ENCODE results near the gene FAM78B. TPM values are rescaled to one million over a fixed set of nuclear protein-coding genes. Genes with fewer than 3 reads are reported as not detected.

FAM78B gene
- total and polyA plus RNA-seq, 10 of the 15 experiments (the other 5 are each of a cell fraction or from before 2014, with no cell fraction given), result 0.10 to 4.9 (median 1.6) TPM

- TF ChIP-seq YY1 (IDR thresholded peaks at IDR 0.05; ENCODE audit: low read depth, low read length), result no peak
- no peak for TF ChIP-seq HDAC2 (IDR thresholded peaks at IDR 0.05)
These were observed 32.9 kb downstream of the FAM78B start (continued) for GRCh38 chr1:166133857-166134256.

GRCh38 chr1:166133276-166133841, 33.4 kb downstream of the FAM78B start:
- no peaks in the 10 kb centered on the region for H4K20me1 ChIP-seq (ENCODE audit: control insufficient read depth, insufficient read depth)
- in situ Hi-C loops (cut with MboI), result no loop called here
- FAIRE-seq, result no peak
- CTCF ChIA-PET, result interaction anchor here (0.8 to 2.2 kb wide), 5 partner anchors 31 to 345 kb away, joined by 3 to 17 read pairs (median 11); partner anchors contain the start of gene FAM78B
- POLR2A ChIA-PET, result interaction anchor here (0.6 kb wide), 1 partner anchor 542 kb away, joined by 3 read pairs; no protein-coding TSS in a partner anchor
- no TSS peak for BruUV-seq (replicated peaks)
- no peaks in the 10 kb centered on the region for H3K9me3 ChIP-seq (replicated peaks; ENCODE audit: control insufficient read depth, insufficient read depth, low read length)
- SMC1A ChIA-PET (ENCODE audit: uncharacterized antibody, unreplicated experiment), result interaction anchor here (0.6 to 2.0 kb wide), 8 partner anchors 8 to 534 kb away, joined by 3 to 9 read pairs (median 3); no protein-coding TSS in a partner anchor
- no peak overlapping the region for H3K4me2 ChIP-seq (ENCODE audit: control insufficient read depth, insufficient read depth)
- WGBS (ENCODE audit: insufficient coverage, insufficient replicate concordance, low lambda C conversion rate, missing lambda C conversion rate), result 62% methylated on average over 7 of the region's 7 CpGs
- peak; percentile 60; the same call in 2 of the 3 replicates for ATAC-seq
- no peak overlapping the region for H3K27ac ChIP-seq (ENCODE audit: control insufficient read depth, insufficient read depth)
- intact Hi-C loops (cut with micrococcal nuclease; ENCODE audit: unreplicated experiment), result loop anchor here (1.0 to 5.0 kb wide), 2 partner anchors 300 to 344 kb away; no protein-coding TSS in a partner anchor
- H3K79me2 ChIP-seq (ENCODE audit: control insufficient read depth, insufficient read depth, low read length), result no peaks in the 10 kb centered on the region
- no peak for DNase-seq (ENCODE audit: low read depth, low spot score)
- RAD21 ChIA-PET (ENCODE audit: unreplicated experiment), result interaction anchor here (1.4 to 1.6 kb wide), 2 partner anchors 124 to 346 kb away, joined by 4 to 6 read pairs; no protein-coding TSS in a partner anchor
- no peak overlapping the region for H3K4me3 ChIP-seq
- H3K9ac ChIP-seq (ENCODE audit: control insufficient read depth, insufficient read depth, low read length), result no peak overlapping the region
- H2AFZ ChIP-seq (ENCODE audit: control insufficient read depth, low read depth, low read length), result no peak overlapping the region
- H3K36me3 ChIP-seq (ENCODE audit: control insufficient read depth in 2 of 2, insufficient read depth in 2 of 2, low read length in 1 of 2), result no peaks in the 10 kb centered on the region
- H3K4me1 ChIP-seq (ENCODE audit: control insufficient read depth, insufficient read depth, low read length), result no peaks in the 10 kb centered on the region
- H3K27me3 ChIP-seq (replicated peaks in 1 of 2; ENCODE audit: control insufficient read depth in 2 of 2, insufficient read depth in 2 of 2, low read length in 1 of 2), result no peaks in the 10 kb centered on the region
- TF ChIP-seq EP300 (IDR thresholded peaks at IDR 0.05; ENCODE audit: borderline replicate concordance in 1 of 2, control insufficient read depth in 1 of 2, low read depth in 2 of 2, low read length in 2 of 2) (no peak), EED (IDR thresholded peaks at IDR 0.05; ENCODE audit: low read depth) (no peak), FOS (IDR thresholded peaks at IDR 0.05; ENCODE audit: borderline replicate concordance, extremely low read depth, insufficient read length) (no peak), MEF2B (IDR thresholded peaks at IDR 0.05; ENCODE audit: partially characterized antibody, poor library complexity, severe bottlenecking) (no peak), SP1 (IDR thresholded peaks at IDR 0.05; ENCODE audit: low read depth, low read length) (no peak), NBN (IDR thresholded peaks at IDR 0.05) (no peak), PAX5 (IDR thresholded peaks at IDR 0.05; ENCODE audit: borderline replicate concordance, low read depth, low read length) (no peak), TBL1XR1 (IDR thresholded peaks at IDR 0.05; ENCODE audit: low read depth, low read length) (no peak), PKNOX1 (IDR thresholded peaks at IDR 0.05) (no peak), MYB (IDR thresholded peaks at IDR 0.05; ENCODE audit: borderline replicate concordance, low read depth, low read length) (no peak), ZNF274 (IDR thresholded peaks at IDR 0.05; ENCODE audit: insufficient read depth, insufficient read length) (no peak), POU2F2 (IDR thresholded peaks at IDR 0.05; ENCODE audit: borderline replicate concordance, low read depth, low read length) (0 out of 3 replicates have a peak, but pooled peaks have one; percentile 23), JUNB (IDR thresholded peaks at IDR 0.05) (no peak), SMC3 (IDR thresholded peaks at IDR 0.05; ENCODE audit: borderline replicate concordance, low read length) (peak; percentile 55), BCLAF1 (IDR thresholded peaks at IDR 0.05) (no peak), IKZF1 (conservative IDR thresholded peaks at IDR 0.05) (no peak)

All from GM12878 (cell line).